ENCODE data around the gene PLLP.

Gene PLLP

DNA sequence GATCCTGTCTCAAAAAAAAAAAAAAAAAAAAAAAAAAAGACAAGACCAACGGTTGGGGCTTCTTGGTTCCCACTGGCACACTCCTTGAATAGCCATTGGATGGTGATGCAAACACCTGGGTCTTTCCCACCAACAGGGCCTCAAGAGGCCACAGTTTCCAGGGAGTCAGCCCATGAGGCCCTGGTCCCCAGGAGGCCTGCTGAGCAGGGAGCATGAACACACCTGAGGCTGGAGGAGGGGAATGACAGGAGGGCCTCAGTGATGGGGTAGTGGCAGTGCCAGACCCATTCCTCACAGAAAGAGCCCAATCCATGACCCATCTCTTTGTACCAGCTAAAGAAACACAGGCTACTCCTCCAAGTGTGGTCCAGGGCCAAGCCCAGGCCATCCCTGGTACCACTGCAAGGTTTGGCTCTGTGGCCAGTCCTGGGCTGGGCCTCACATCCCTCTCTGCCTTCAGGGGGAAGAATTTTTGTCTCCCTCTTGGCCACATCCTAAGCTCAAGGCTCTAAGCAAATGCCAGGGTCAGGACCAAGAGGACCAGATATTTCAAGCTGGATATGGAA, 25.5 kb downstream of the PLLP start:
- ATAC-seq, result no peak
- TF ChIP-seq ZNF8 (CRISPR knock-in tag; IDR thresholded peaks at IDR 0.05) (no peak), ZNF565 (CRISPR knock-in tag; conservative IDR thresholded peaks at IDR 0.05; ENCODE audit: low read depth) (no peak), ZFP3 (CRISPR knock-in tag; IDR thresholded peaks at IDR 0.05) (no peak), TOX (CRISPR knock-in tag; IDR thresholded peaks at IDR 0.05; ENCODE audit: borderline replicate concordance) (no peak), ZNF70 (CRISPR knock-in tag; IDR thresholded peaks at IDR 0.05) (no peak), PPARA (CRISPR knock-in tag; IDR thresholded peaks at IDR 0.05; ENCODE audit: borderline replicate concordance) (no peak), ISL1 (CRISPR knock-in tag; IDR thresholded peaks at IDR 0.05) (no peak), ZFP30 (CRISPR knock-in tag; IDR thresholded peaks at IDR 0.05) (no peak), OSR1 (CRISPR knock-in tag; IDR thresholded peaks at IDR 0.05) (no peak), POU6F1 (CRISPR knock-in tag; IDR thresholded peaks at IDR 0.05; ENCODE audit: borderline replicate concordance, low read depth) (no peak), SNAI2 (CRISPR knock-in tag; IDR thresholded peaks at IDR 0.05) (no peak), BACH2 (CRISPR knock-in tag; IDR thresholded peaks at IDR 0.05; ENCODE audit: borderline replicate concordance) (no peak), ESRRG (CRISPR knock-in tag; IDR thresholded peaks at IDR 0.05) (no peak)
- TF ChIP-seq, protein P1, sequence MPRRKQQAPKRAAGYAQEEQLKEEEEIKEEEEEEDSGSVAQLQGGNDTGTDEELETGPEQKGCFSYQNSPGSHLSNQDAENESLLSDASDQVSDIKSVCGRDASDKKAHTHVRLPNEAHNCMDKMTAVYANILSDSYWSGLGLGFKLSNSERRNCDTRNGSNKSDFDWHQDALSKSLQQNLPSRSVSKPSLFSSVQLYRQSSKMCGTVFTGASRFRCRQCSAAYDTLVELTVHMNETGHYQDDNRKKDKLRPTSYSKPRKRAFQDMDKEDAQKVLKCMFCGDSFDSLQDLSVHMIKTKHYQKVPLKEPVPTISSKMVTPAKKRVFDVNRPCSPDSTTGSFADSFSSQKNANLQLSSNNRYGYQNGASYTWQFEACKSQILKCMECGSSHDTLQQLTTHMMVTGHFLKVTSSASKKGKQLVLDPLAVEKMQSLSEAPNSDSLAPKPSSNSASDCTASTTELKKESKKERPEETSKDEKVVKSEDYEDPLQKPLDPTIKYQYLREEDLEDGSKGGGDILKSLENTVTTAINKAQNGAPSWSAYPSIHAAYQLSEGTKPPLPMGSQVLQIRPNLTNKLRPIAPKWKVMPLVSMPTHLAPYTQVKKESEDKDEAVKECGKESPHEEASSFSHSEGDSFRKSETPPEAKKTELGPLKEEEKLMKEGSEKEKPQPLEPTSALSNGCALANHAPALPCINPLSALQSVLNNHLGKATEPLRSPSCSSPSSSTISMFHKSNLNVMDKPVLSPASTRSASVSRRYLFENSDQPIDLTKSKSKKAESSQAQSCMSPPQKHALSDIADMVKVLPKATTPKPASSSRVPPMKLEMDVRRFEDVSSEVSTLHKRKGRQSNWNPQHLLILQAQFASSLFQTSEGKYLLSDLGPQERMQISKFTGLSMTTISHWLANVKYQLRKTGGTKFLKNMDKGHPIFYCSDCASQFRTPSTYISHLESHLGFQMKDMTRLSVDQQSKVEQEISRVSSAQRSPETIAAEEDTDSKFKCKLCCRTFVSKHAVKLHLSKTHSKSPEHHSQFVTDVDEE (CRISPR knock-in tag; IDR thresholded peaks at IDR 0.05), result no peak

DNA sequence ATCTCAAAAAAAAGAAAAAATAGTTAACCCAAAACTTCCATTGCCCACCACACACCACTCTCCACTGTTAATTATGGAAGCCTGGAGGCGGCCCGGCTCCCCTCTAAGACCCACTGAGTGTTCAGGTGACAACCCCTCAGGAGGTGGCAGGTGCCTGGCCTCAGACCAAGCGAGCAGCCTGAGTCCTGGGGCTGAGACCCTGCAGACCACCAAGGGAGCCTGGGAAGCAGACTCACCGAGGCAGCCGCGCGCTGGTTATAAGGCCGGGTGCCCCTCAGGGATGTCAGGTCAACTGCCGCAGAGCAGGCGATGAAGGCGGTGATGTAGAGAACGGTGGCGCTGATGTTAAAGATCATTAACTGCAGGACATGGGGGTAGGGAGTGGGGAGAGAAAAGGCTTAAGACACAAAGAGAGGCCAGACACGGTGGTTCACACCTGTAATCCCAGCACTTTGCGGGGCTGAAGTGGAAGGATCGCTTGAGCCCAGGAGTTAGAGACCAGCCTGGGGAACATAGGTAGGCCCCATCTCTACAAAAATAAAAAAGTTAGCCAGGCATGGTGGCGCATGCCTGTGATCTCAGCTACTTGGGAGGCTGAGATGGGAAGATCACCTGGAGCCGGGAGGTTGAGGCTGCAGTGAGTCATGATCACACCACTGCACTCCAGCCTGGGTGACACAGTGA, 26.1 kb downstream of the PLLP start:
- TF ChIP-seq RARB (CRISPR knock-in tag; IDR thresholded peaks at IDR 0.05) (no peak), ZNF8 (CRISPR knock-in tag; IDR thresholded peaks at IDR 0.05) (no peak), ZFP30 (CRISPR knock-in tag; IDR thresholded peaks at IDR 0.05) (no peak), ISL1 (CRISPR knock-in tag; IDR thresholded peaks at IDR 0.05) (no peak), OSR1 (CRISPR knock-in tag; IDR thresholded peaks at IDR 0.05) (no peak), ZC3H10 (CRISPR knock-in tag; IDR thresholded peaks at IDR 0.05) (no peak), POU6F1 (CRISPR knock-in tag; IDR thresholded peaks at IDR 0.05; ENCODE audit: borderline replicate concordance, low read depth) (no peak), SNAI2 (CRISPR knock-in tag; IDR thresholded peaks at IDR 0.05) (no peak), CREB5 (CRISPR knock-in tag; IDR thresholded peaks at IDR 0.05; ENCODE audit: low read depth) (no peak), ESRRG (CRISPR knock-in tag; IDR thresholded peaks at IDR 0.05) (no peak), ZFP3 (CRISPR knock-in tag; IDR thresholded peaks at IDR 0.05) (no peak), PPARA (CRISPR knock-in tag; IDR thresholded peaks at IDR 0.05; ENCODE audit: borderline replicate concordance) (no peak)
- TF ChIP-seq, protein P2, sequence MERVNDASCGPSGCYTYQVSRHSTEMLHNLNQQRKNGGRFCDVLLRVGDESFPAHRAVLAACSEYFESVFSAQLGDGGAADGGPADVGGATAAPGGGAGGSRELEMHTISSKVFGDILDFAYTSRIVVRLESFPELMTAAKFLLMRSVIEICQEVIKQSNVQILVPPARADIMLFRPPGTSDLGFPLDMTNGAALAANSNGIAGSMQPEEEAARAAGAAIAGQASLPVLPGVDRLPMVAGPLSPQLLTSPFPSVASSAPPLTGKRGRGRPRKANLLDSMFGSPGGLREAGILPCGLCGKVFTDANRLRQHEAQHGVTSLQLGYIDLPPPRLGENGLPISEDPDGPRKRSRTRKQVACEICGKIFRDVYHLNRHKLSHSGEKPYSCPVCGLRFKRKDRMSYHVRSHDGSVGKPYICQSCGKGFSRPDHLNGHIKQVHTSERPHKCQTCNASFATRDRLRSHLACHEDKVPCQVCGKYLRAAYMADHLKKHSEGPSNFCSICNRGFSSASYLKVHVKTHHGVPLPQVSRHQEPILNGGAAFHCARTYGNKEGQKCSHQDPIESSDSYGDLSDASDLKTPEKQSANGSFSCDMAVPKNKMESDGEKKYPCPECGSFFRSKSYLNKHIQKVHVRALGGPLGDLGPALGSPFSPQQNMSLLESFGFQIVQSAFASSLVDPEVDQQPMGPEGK (CRISPR knock-in tag; IDR thresholded peaks at IDR 0.05; ENCODE audit: borderline replicate concordance), result no peak
- no peak for ATAC-seq

- no peak for ATAC-seq
- TF ChIP-seq CSDC2 (CRISPR knock-in tag; IDR thresholded peaks at IDR 0.05), result no peak
- no peak for TF ChIP-seq POU6F1 (CRISPR knock-in tag; IDR thresholded peaks at IDR 0.05; ENCODE audit: borderline replicate concordance, low read depth)
- TF ChIP-seq, protein P3, sequence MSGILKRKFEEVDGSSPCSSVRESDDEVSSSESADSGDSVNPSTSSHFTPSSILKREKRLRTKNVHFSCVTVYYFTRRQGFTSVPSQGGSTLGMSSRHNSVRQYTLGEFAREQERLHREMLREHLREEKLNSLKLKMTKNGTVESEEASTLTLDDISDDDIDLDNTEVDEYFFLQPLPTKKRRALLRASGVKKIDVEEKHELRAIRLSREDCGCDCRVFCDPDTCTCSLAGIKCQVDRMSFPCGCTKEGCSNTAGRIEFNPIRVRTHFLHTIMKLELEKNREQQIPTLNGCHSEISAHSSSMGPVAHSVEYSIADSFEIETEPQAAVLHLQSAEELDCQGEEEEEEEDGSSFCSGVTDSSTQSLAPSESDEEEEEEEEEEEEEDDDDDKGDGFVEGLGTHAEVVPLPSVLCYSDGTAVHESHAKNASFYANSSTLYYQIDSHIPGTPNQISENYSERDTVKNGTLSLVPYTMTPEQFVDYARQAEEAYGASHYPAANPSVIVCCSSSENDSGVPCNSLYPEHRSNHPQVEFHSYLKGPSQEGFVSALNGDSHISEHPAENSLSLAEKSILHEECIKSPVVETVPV (CRISPR knock-in tag; IDR thresholded peaks at IDR 0.05), result no peak
- no peak for TF ChIP-seq TCF4 (CRISPR knock-in tag; IDR thresholded peaks at IDR 0.05; ENCODE audit: borderline replicate concordance)
- TF ChIP-seq ZC3H10 (CRISPR knock-in tag; IDR thresholded peaks at IDR 0.05), result no peak
- TF ChIP-seq ZNF8 (CRISPR knock-in tag; IDR thresholded peaks at IDR 0.05), result no peak
- TF ChIP-seq ISL1 (CRISPR knock-in tag; IDR thresholded peaks at IDR 0.05), result no peak
- TF ChIP-seq BACH2 (CRISPR knock-in tag; IDR thresholded peaks at IDR 0.05; ENCODE audit: borderline replicate concordance), result no peak
- TF ChIP-seq PPARA (CRISPR knock-in tag; IDR thresholded peaks at IDR 0.05; ENCODE audit: borderline replicate concordance), result no peak
- TF ChIP-seq ESRRG (CRISPR knock-in tag; IDR thresholded peaks at IDR 0.05), result no peak
- TF ChIP-seq ZFP30 (CRISPR knock-in tag; IDR thresholded peaks at IDR 0.05), result no peak
Measured at GRCh38 chr16:57257455-57258070, 26.9 kb downstream of the PLLP start.

All from SK-N-SH treated with all-trans-retinoic acid at 6 μM for 48 hours (cell line).